OCI-LY3 (cell line): ENCODE data around the gene C3orf49.

Source experiments
- CTCF ChIP-seq: fragments of 200-600, 300-600 bp; sonication (generic); IDR thresholded peaks from 2 replicates; pipeline ENCODE4 v1.5.1; 2014; ENCODE audit warnings: antibody characterized with exemption, low read length, low read depth
- EZH2phosphoT487 ChIP-seq: fragments of 200-600 bp; shearing (Covaris generic); IDR thresholded peaks from 2 replicates; pipeline ENCODE4 v1.6.1; 2018; ENCODE audit warnings: antibody characterized with exemption, mixed run types, low read depth

GRCh38 chr3:63862804-63863149 lies 43.7 kb downstream of the C3orf49 start:
- TF ChIP-seq CTCF = no peak
- TF ChIP-seq EZH2phosphoT487 = no peak
